ENCODE data around the gene CHRNA7. TPM values are rescaled to one million over a fixed set of nuclear protein-coding genes. Genes with fewer than 3 reads are reported as not detected.
"Not testable (repeated sequence)": the region's sequence is repeated elsewhere in the genome, so short reads cannot be mapped to it uniquely, and the experiment has no call there.

Gene CHRNA7
- total and polyA plus RNA-seq, 4 donors = 4.4 to 15.6 (median 14.8) TPM

DNA sequence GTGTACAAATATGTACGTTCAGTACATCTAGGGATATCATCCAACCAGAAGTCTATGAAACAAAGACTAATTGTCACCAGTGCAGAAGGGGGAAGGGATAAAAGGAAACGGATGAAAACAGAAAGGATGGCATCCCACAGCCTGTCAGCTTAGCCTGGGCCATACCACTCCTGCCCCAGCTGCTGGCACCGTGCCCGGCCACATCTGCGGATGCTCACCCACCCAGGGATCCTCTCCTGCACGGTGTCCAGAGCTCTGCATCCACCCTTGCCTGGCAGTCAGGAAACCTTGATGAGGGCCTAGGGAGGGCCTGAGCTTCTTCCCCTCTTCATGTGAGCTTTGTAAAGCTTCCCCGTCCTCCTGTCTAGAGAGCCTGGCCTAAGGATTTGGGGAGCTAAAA lies 133.8 kb downstream of the CHRNA7 start:
- H3K9me3 ChIP-seq (ENCODE audit: control insufficient read depth, insufficient read depth, low read length); DNase-seq (ENCODE audit: low read depth in 4 of 6, low spot score in 6 of 6); H3K27ac ChIP-seq (ENCODE audit: low read depth, low read length); H3K27me3 ChIP-seq (ENCODE audit: control insufficient read depth, insufficient read depth, low read length); H3K4me1 ChIP-seq (ENCODE audit: control insufficient read depth, insufficient read depth, low read length); H3K36me3 ChIP-seq (ENCODE audit: control insufficient read depth, insufficient read depth, low read length); H3K4me3 ChIP-seq (ENCODE audit: low read depth, low read length): not testable (repeated sequence)
- no CpG with 5 or more reads among the region's 7 CpGs for WGBS (ENCODE audit: insufficient coverage)

DNA sequence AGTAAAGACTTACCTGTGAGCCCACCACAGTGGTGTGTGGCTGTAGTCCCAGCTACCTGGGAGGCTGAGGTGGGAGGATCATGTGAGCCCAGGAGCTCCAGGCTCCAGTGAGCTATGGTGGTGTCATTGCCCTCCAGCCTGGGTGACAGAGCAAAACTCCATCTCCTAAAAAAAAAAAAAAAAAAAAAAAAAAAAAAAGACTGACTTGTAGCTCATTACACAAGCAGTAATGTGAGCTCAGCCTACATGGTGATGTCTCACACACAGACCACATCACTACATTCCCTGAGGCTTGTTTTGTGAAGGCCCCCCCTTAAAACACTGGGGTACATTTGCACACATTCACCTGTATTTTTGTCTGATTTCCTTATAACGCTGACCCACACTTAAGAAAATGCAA lies 134.4 kb downstream of the CHRNA7 start:
- not testable (repeated sequence) for H3K36me3 ChIP-seq (ENCODE audit: control insufficient read depth, insufficient read depth, low read length); DNase-seq (ENCODE audit: low read depth in 4 of 6, low spot score in 6 of 6); H3K27ac ChIP-seq (ENCODE audit: low read depth, low read length); H3K9me3 ChIP-seq (ENCODE audit: control insufficient read depth, insufficient read depth, low read length); H3K27me3 ChIP-seq (ENCODE audit: control insufficient read depth, insufficient read depth, low read length); H3K4me1 ChIP-seq (ENCODE audit: control insufficient read depth, insufficient read depth, low read length); H3K4me3 ChIP-seq (ENCODE audit: low read depth, low read length)
- no CpG with 5 or more reads among the region's 1 CpG for WGBS (ENCODE audit: insufficient coverage)

DNA sequence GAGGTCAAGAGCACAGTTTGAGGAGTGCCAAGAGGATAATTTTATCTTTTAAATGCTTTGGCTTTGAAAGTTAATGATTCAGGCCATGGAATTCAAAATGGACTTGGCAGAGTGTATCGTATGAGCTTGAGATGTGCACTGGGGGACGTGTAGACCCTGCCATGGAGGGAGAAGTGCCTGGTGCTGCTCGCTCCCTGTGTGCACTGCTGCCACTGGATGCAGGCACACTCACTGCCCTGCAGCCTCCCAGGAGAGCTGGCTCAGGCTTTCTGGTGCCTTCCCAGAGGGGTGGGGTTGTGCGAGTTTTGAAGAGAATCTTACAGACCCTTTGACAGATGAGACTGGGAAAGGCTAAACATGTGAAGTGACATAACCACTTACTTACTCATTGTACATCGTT lies 135.5 kb downstream of the CHRNA7 start:
- DNase-seq (ENCODE audit: low read depth in 4 of 6, low spot score in 6 of 6); H3K27ac ChIP-seq (ENCODE audit: low read depth, low read length); H3K4me1 ChIP-seq (ENCODE audit: control insufficient read depth, insufficient read depth, low read length); H3K27me3 ChIP-seq (ENCODE audit: control insufficient read depth, insufficient read depth, low read length); H3K9me3 ChIP-seq (ENCODE audit: control insufficient read depth, insufficient read depth, low read length); H3K4me3 ChIP-seq (ENCODE audit: low read depth, low read length); H3K36me3 ChIP-seq (ENCODE audit: control insufficient read depth, insufficient read depth, low read length): not testable (repeated sequence)
- no CpG with 5 or more reads among the region's 5 CpGs for WGBS (ENCODE audit: insufficient coverage)

DNA sequence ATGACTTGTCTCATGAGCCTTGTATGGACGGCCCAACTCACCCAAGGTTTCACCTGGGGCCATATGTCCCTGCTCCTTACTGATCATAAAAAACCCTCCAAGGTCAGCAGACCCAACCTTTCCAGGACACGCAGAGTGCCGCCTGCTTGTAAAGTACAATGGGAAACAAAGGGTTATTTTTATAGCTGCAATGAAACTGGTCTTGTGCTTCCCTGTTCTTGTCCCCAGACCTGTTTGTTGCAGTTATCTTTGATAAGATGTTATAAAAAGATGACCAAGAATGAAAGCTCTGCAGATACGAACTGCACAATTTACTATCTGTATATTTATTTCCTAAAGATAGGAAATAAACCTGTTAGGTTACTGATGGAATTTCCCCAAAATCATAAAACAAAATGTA lies 136.0 kb downstream of the CHRNA7 start:
- H3K9me3 ChIP-seq (ENCODE audit: control insufficient read depth, insufficient read depth, low read length); H3K27me3 ChIP-seq (ENCODE audit: control insufficient read depth, insufficient read depth, low read length); H3K27ac ChIP-seq (ENCODE audit: low read depth, low read length); DNase-seq (ENCODE audit: low read depth in 4 of 6, low spot score in 6 of 6); H3K4me1 ChIP-seq (ENCODE audit: control insufficient read depth, insufficient read depth, low read length); H3K4me3 ChIP-seq (ENCODE audit: low read depth, low read length); H3K36me3 ChIP-seq (ENCODE audit: control insufficient read depth, insufficient read depth, low read length): not testable (repeated sequence)
- WGBS (ENCODE audit: insufficient coverage) = 93% methylated on average over 2 of the region's 4 CpGs

DNA sequence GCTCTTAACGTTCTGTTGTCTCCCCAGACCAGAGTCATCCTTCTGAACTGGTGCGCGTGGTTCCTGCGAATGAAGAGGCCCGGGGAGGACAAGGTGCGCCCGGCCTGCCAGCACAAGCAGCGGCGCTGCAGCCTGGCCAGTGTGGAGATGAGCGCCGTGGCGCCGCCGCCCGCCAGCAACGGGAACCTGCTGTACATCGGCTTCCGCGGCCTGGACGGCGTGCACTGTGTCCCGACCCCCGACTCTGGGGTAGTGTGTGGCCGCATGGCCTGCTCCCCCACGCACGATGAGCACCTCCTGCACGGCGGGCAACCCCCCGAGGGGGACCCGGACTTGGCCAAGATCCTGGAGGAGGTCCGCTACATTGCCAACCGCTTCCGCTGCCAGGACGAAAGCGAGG lies 137.6 kb downstream of the CHRNA7 start:
- not testable (repeated sequence) for H3K4me3 ChIP-seq (ENCODE audit: low read depth, low read length); H3K27me3 ChIP-seq (ENCODE audit: control insufficient read depth, insufficient read depth, low read length); H3K9me3 ChIP-seq (ENCODE audit: control insufficient read depth, insufficient read depth, low read length); H3K27ac ChIP-seq (ENCODE audit: low read depth, low read length); DNase-seq (ENCODE audit: low read depth in 4 of 6, low spot score in 6 of 6); H3K4me1 ChIP-seq (ENCODE audit: control insufficient read depth, insufficient read depth, low read length); H3K36me3 ChIP-seq (ENCODE audit: control insufficient read depth, insufficient read depth, low read length)
- 93% methylated on average over 3 of the region's 35 CpGs for WGBS (ENCODE audit: insufficient coverage)

DNA sequence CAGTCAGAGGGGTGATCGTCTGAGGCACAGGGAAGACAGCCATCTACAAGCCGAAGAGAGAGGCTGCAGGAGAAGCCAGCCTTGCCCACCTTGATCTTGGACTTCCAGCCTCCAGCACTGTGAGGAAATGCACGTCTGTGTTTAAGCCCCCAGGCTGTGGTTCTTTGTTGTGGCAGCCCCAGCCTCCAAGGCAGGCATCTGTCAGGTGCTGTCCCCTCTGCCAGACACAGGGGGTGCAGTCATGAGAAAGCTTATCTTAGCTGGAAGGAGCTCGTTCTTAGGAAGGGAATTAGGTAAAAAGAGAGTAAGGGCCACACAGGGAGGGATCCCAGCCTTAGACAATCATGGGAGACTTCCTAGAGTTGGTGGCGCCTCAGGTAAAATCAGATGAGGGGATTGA lies 150.3 kb downstream of the CHRNA7 start:
- not testable (repeated sequence) for H3K9me3 ChIP-seq (ENCODE audit: control insufficient read depth, insufficient read depth, low read length); DNase-seq (ENCODE audit: low read depth in 4 of 6, low spot score in 6 of 6); H3K36me3 ChIP-seq (ENCODE audit: control insufficient read depth, insufficient read depth, low read length); H3K27ac ChIP-seq (ENCODE audit: low read depth, low read length); H3K4me3 ChIP-seq (ENCODE audit: low read depth, low read length); H3K27me3 ChIP-seq (ENCODE audit: control insufficient read depth, insufficient read depth, low read length); H3K4me1 ChIP-seq (ENCODE audit: control insufficient read depth, insufficient read depth, low read length)
- no CpG with 5 or more reads among the region's 5 CpGs for WGBS (ENCODE audit: insufficient coverage)

DNA sequence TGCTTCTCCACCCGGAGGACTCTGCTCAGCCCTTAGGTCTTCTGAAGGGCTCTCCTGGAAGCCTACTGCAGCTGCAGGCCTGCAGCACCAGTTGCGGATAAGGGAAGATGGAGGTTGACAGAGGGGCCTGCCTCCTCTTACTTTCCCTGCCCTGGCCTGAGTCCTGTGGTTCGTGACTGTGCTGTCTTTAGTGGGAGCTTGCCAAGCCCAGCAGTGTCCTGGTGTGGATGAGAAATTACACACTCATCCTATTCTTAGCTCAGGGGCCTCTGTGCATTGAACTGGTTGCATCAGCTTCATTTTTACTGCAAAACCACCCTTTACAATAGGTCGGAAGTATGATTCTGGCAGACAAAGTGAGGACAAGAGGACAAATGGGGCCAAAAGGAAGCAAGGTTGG lies 163.5 kb downstream of the CHRNA7 start:
- not testable (repeated sequence) for H3K9me3 ChIP-seq (ENCODE audit: control insufficient read depth, insufficient read depth, low read length); DNase-seq (ENCODE audit: low read depth in 4 of 6, low spot score in 6 of 6); H3K4me1 ChIP-seq (ENCODE audit: control insufficient read depth, insufficient read depth, low read length); H3K36me3 ChIP-seq (ENCODE audit: control insufficient read depth, insufficient read depth, low read length); H3K27ac ChIP-seq (ENCODE audit: low read depth, low read length); H3K4me3 ChIP-seq (ENCODE audit: low read depth, low read length); H3K27me3 ChIP-seq (ENCODE audit: control insufficient read depth, insufficient read depth, low read length)
- WGBS (ENCODE audit: insufficient coverage) = no CpG with 5 or more reads among the region's 4 CpGs

DNA sequence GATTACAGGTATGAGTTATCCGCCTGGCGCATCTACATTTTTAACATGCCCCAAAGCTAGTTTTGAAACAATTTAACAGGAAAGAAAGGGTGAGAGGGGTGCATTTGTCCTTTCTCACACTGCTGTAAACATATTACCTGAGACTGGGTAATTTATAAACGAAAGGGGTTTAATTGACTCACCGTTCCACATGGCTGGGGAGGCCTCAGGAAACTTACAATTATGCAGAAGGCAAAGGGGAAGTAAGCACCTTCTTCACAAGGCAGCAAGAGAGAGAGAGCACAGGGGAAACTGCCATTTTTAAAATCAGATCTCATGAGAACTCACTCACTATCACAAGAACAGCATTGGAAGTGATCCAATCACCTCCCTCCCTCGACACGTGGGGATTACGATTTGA lies 165.9 kb downstream of the CHRNA7 start:
- WGBS (ENCODE audit: insufficient coverage) = no CpG with 5 or more reads among the region's 7 CpGs
- H3K4me1 ChIP-seq (ENCODE audit: control insufficient read depth, insufficient read depth, low read length); H3K27ac ChIP-seq (ENCODE audit: low read depth, low read length); H3K36me3 ChIP-seq (ENCODE audit: control insufficient read depth, insufficient read depth, low read length); H3K9me3 ChIP-seq (ENCODE audit: control insufficient read depth, insufficient read depth, low read length); H3K4me3 ChIP-seq (ENCODE audit: low read depth, low read length); H3K27me3 ChIP-seq (ENCODE audit: control insufficient read depth, insufficient read depth, low read length); DNase-seq (ENCODE audit: low read depth in 4 of 6, low spot score in 6 of 6): not testable (repeated sequence)

DNA sequence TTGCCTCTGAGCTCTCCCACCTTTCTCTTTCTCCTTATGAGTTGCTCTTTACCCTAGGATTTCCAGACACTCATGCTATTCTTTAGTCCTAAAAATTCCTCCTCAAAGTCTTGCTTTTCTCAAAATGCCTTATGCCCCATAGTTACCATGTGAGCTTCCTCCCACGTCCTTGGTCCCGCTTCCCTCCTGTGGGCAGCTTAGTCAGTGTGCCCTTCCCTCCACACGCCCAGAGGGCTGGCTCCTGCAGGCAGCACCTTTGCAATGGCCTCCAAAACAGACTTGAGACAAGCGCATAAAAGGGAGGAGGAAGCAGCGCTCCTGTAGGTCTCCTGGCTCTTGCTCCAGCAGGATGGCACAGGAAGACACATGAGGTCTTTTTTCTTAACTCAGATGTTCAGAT lies 168.6 kb downstream of the CHRNA7 start:
- not testable (repeated sequence) for H3K9me3 ChIP-seq (ENCODE audit: control insufficient read depth, insufficient read depth, low read length); H3K4me3 ChIP-seq (ENCODE audit: low read depth, low read length); H3K27ac ChIP-seq (ENCODE audit: low read depth, low read length); H3K4me1 ChIP-seq (ENCODE audit: control insufficient read depth, insufficient read depth, low read length); H3K36me3 ChIP-seq (ENCODE audit: control insufficient read depth, insufficient read depth, low read length); H3K27me3 ChIP-seq (ENCODE audit: control insufficient read depth, insufficient read depth, low read length); DNase-seq (ENCODE audit: low read depth in 4 of 6, low spot score in 6 of 6)
- no CpG with 5 or more reads among the region's 5 CpGs for WGBS (ENCODE audit: insufficient coverage)

DNA sequence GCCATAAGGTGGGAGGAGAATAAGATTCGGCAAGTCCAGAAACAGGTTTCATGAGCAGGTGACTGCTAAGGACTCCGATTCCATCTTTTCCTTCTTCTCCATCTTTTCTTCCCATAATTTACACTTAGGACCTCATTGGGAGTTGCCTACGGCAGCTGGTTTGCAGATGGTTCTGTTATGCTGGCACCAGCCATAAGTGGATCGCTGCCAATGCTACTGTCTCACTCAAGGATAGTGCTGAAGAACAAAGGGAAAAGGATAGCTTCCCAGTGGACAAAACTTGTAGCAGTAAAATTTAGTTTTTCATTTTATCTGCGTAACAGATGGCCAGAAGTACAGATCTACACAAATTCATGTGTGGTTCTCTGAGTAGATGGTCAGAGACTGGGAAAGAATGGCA lies 178.8 kb downstream of the CHRNA7 start:
- not testable (repeated sequence) for H3K36me3 ChIP-seq (ENCODE audit: control insufficient read depth, insufficient read depth, low read length); H3K4me1 ChIP-seq (ENCODE audit: control insufficient read depth, insufficient read depth, low read length); DNase-seq (ENCODE audit: low read depth in 4 of 6, low spot score in 6 of 6); H3K9me3 ChIP-seq (ENCODE audit: control insufficient read depth, insufficient read depth, low read length); H3K4me3 ChIP-seq (ENCODE audit: low read depth, low read length); H3K27me3 ChIP-seq (ENCODE audit: control insufficient read depth, insufficient read depth, low read length); H3K27ac ChIP-seq (ENCODE audit: low read depth, low read length)
- no CpG with 5 or more reads among the region's 5 CpGs for WGBS (ENCODE audit: insufficient coverage)

DNA sequence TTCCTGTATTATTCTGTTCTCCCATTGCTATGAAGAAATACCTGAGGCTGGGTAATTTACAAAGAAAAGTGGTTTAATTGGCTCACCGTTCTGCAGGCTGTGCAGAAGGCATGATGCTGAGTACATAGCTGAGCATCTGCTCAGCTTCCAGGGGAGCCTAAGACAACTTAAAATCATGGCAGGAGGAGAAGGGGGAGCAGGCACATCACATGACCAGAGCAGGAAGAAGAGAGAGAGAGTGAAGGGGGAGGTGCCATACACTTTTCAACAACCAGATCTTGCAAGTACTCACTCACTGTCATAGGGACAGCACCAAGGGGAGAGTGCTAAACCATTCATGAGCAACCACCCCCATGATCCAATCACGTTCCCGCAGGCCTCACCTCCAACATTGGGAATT lies 188.4 kb downstream of the CHRNA7 start:
- Histone ChIP-seq H3K4me3 (ENCODE audit: low read depth, low read length) (no peak overlapping the region), H3K36me3 (ENCODE audit: control insufficient read depth, insufficient read depth, low read length) (no peaks in the 10 kb centered on the region), H3K9me3 (ENCODE audit: control insufficient read depth, insufficient read depth, low read length) (peaks cover 3% of the 10 kb centered on the region), H3K27ac (ENCODE audit: low read depth, low read length) (no peak overlapping the region), H3K27me3 (ENCODE audit: control insufficient read depth, insufficient read depth, low read length) (no peaks in the 10 kb centered on the region), H3K4me1 (ENCODE audit: control insufficient read depth, insufficient read depth, low read length) (no peaks in the 10 kb centered on the region)
- WGBS (ENCODE audit: insufficient coverage) = 82% methylated on average over 1 of the region's 3 CpGs
- DNase-seq (ENCODE audit: low read depth in 4 of 6, low spot score in 6 of 6) = no peak

Data from spinal cord (tissue), 10 donors.